TTC549 (cell line): ENCODE measurements around the gene TBC1D30.
"Not testable (repeated sequence)": the region's sequence is repeated elsewhere in the genome, so short reads cannot be mapped to it uniquely, and the experiment has no call there.

ENCODE experiments used
- FAIRE-seq: peaks from 2 replicates; lab custom pipeline; 2012; peaks lifted over from hg19 to GRCh38; lab: Jason Lieb, UNC

Gene TBC1D30

GRCh38 chr12:64806173-64806572 is 18.3 kb upstream of the TBC1D30 start:
- FAIRE-seq, result no peak

GRCh38 chr12:64806593-64807460 is 17.6 kb upstream of the TBC1D30 start:
- no peak for FAIRE-seq

GRCh38 chr12:64808110-64808509 is 16.3 kb upstream of the TBC1D30 start:
- no peak for FAIRE-seq

- FAIRE-seq, result no peak
These were observed 13.6 kb upstream of the TBC1D30 start for GRCh38 chr12:64810831-64811230.

GRCh38 chr12:64813723-64814122 is 10.7 kb upstream of the TBC1D30 start:
- FAIRE-seq, result no peak

GRCh38 chr12:64814432-64814831 is 10.0 kb upstream of the TBC1D30 start:
- FAIRE-seq, result no peak

GRCh38 chr12:64819816-64820402 is 4.5 kb upstream of the TBC1D30 start:
- no peak for FAIRE-seq

- no peak for FAIRE-seq
These were observed 3.9 kb upstream of the TBC1D30 start for GRCh38 chr12:64820593-64820992.

GRCh38 chr12:64821116-64821630 is 3.3 kb upstream of the TBC1D30 start:
- FAIRE-seq, result no peak

GRCh38 chr12:64824130-64824499 is 332 bp upstream of the TBC1D30 start:
- no peak for FAIRE-seq

- FAIRE-seq, result no peak
These were observed 935 bp downstream of the TBC1D30 start for GRCh38 chr12:64825143-64826021.

- no peak for FAIRE-seq
These were observed 1.8 kb downstream of the TBC1D30 start for GRCh38 chr12:64826234-64826633.

- FAIRE-seq, result no peak
These were observed 4.3 kb downstream of the TBC1D30 start for GRCh38 chr12:64828713-64829112.

GRCh38 chr12:64833928-64834327 is 9.5 kb downstream of the TBC1D30 start:
- no peak for FAIRE-seq

- no peak for FAIRE-seq
These were observed 11.5 kb downstream of the TBC1D30 start for GRCh38 chr12:64835901-64836300.

- no peak for FAIRE-seq
These were observed 12.4 kb downstream of the TBC1D30 start for GRCh38 chr12:64836856-64837255.

GRCh38 chr12:64837427-64837826 is 13.0 kb downstream of the TBC1D30 start:
- FAIRE-seq, result no peak

- FAIRE-seq, result no peak
These were observed 15.7 kb downstream of the TBC1D30 start for GRCh38 chr12:64840119-64840518.

- no peak for FAIRE-seq
These were observed 16.7 kb downstream of the TBC1D30 start for GRCh38 chr12:64840949-64841717.

GRCh38 chr12:64848409-64848808 is 24.0 kb downstream of the TBC1D30 start:
- FAIRE-seq, result not testable (repeated sequence)

GRCh38 chr12:64858882-64859605 is 34.6 kb downstream of the TBC1D30 start:
- no peak for FAIRE-seq
